ENCODE measurements around the gene HSPA12A.

Gene HSPA12A

DNA sequence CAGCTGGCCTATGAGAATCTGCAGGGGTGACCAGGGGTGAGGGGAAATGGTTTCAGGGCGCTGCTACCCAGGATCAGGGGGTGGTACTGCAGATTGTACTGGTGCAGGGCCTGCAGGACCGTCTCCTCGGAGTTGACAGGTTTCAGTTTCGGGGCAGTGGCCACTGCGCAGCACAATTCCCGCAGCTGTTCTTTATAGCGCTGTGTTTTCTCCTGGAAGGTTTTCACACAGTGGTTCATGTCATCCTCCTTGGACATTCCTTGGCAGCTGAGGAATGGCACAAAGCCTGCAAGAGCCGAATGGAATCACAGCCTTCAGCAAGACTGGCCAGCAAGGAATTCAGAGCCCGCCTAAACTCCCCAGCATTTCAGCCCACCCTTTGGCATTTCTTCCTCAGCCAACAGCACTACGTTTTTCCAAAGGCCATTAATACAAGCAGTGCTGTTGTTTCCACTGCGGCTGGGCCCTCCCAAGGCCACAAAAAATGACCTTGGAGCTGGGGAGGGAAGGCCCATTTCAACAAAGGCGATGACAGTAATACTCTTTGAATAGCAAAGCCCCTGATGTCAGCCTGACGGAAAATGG lies 76.7 kb downstream of the HSPA12A start:
- DNase-seq = no peak

DNA sequence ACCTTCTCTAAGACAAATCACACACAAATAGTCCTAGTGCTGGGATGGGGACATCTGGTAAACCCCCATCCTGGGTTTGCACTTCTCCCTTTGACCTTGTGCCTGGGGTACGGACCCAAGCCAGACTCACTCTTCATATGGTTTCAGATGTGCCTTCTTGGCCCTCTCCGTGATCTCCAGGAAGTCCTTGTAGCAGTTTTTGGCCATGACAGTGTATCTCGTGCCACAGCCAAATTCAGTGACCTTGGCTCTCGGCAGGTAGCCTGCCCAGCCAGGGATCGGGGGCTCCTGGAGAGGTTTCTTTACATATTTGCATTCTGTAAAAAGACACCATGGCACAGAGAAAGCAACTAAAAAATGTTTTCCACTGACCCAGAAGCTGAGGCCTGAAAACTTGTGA lies 77.7 kb downstream of the HSPA12A start:
- no peak for DNase-seq

GRCh38 chr10:116663342-116663741 lies 79.0 kb downstream of the HSPA12A start:
- DNase-seq = no peak

GRCh38 chr10:116660860-116661259 lies 81.5 kb downstream of the HSPA12A start:
- no peak for DNase-seq

DNA sequence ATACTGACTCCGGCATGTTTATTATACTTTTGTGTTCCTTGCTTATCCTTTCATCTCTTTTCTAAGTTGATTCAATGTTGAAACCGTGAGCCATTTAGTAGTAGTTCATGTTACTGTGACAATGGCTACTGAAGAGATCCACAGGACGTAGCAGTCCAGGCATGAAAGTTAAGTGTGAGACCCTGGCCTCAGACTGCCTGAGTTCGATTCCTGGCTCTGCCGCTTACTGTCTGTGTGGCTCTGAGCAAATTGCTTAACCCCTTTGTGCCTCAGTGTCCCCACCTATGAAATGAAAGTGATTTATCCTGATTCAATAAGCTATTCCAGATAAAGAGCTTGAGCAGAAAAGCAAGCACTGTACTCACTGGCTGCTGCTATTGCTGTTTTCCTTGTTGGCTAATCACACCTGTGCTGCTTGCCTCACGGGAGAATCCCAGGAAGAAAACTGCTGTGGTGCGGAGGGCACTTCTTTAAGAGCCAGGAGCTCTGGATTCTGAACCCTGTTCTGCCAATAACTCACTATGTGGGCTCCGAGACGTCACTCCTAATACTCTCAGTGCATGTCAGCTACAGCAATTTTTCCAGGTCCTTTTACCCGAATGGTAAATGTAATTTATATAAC lies 83.2 kb downstream of the HSPA12A start:
- DNase-seq = no peak

DNA sequence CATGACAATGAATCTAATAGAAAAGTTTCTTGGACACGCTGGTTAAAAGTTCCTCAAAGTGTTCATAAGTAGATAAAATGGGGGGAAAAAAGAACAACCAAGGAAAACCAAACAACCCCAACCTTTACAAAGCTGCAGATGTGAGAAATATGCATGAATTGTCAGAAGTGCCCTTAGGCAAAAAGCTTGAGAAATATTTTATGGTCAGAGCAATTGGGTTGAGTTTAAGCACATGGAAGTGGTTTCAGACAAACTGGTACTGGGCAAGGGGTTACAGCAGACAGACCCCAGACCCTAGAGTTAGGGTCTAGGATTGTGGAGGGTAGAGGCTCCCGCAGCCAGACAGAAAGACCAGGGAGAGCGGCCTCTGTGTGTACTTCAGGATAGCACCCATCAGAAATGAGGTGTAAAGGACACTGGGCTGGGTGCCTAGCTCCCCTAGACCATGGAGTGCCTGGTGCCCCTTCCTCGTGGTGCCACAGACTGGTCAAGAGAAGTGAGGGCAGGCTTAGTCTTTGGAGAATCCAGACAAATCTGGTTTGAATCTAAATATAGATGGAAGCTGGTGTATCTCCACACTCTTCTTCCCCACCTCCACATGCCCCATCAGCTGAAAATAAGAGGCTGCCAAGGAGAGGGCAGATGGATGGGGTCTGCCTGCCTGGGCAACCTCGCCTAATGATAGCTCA lies 84.4 kb downstream of the HSPA12A start:
- DNase-seq = no peak

- no peak for DNase-seq
These were observed 86.3 kb downstream of the HSPA12A start for GRCh38 chr10:116656044-116656443.

GRCh38 chr10:116655568-116655967 lies 86.8 kb downstream of the HSPA12A start:
- no peak for DNase-seq

DNA sequence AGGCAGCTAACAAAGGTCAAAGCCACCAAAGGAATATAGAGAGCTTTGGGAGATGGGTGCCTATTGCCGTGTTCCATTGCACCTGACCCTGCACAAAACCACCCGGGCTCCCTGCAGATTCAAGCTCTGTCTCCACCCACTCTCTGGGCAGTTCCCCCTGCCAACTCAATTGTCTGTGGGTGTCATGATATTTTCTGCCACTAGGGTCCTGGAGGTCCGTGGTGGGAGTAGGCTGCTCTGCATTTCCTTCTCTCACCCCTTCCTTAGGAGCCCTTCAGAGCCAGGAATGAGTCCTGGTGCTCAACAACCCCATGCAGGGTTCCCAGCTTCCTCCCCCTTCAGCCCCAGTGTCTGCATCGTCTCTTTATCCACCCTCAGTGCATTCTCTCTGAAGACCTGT lies 87.5 kb downstream of the HSPA12A start:
- DNase-seq = no peak

GRCh38 chr10:116653885-116654284 lies 88.5 kb downstream of the HSPA12A start:
- DNase-seq = no peak

DNA sequence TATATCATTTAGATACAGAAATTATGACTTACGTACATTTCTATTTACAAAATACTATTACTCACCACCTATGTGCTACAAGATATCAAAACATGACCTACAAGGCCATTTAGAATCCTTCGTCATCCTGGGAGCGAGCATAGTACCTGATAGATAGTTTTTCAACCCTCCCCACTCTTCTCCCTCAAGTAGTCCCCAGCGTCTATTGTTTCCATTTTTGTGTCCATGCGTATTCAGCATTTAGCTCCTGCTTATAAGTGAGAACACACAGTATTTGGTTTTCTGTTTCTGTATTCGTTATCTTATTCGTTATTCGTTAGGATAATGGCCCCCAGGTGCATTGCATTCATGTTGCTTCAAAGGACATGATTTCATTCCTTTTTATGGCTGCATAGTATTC lies 93.5 kb downstream of the HSPA12A start:
- no peak for DNase-seq

DNA sequence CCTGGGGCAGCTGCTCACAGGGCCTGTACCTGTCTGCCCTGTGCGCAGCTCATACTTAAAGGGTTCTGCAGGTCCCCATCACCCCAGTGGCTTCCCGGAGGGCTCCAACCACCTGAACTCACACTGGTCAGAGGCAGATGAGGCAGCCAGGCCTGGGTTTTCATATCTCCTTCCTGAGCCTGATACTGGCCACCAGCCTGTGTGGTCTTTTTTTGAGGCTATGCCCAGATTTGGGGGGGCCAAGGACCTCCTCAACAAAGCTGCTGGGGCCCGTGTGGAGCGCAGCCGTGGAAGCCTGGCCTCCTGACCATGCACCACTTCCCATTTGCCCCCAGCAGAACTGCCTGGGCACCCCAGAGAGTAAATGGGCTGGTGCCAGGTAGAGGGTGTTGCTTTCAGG lies 95.9 kb downstream of the HSPA12A start:
- no peak for DNase-seq

DNA sequence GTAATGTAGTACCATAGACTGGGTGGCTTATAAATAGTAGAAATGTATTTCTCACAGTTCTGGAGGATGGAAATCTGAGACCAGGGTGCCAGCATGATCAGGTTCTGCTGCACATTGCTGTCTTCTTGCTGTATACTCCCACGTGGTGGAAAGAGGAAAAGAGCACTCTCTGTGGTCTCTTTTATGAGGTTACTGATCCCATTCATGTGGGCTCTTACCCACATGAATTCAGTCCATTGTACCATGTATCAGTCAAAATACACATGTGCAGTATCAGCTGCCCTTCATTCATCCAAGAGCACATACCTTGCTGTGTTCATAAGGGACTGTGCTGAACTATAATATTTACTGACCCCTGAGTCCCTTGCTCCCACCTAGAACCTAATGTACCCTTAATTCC lies 104.5 kb downstream of the HSPA12A start:
- no peak for DNase-seq

GRCh38 chr10:116636976-116637375 lies 105.4 kb downstream of the HSPA12A start:
- DNase-seq = no peak

DNA sequence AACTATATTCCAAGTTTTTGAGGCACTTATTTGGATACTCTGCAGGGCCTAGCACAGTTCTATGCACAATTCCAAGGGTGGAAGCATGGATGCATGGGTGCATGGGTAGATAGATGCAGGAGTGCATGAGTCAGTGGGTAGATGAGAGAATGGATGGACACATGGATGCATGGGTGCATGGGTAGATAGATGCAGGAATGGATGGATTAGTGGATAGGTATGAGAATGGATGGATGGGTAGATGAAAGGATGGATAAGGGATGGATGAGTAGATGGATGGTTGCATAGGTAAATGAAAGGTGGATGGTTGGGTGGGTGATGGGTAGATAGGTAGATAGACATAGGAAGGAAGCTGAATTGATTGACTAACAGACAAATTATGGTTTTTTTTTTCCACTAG lies 106.0 kb downstream of the HSPA12A start:
- no peak for DNase-seq

- DNase-seq = no peak
These were observed 108.0 kb downstream of the HSPA12A start for GRCh38 chr10:116634126-116634975.

GRCh38 chr10:116633216-116633600 lies 109.2 kb downstream of the HSPA12A start:
- no peak for DNase-seq

DNA sequence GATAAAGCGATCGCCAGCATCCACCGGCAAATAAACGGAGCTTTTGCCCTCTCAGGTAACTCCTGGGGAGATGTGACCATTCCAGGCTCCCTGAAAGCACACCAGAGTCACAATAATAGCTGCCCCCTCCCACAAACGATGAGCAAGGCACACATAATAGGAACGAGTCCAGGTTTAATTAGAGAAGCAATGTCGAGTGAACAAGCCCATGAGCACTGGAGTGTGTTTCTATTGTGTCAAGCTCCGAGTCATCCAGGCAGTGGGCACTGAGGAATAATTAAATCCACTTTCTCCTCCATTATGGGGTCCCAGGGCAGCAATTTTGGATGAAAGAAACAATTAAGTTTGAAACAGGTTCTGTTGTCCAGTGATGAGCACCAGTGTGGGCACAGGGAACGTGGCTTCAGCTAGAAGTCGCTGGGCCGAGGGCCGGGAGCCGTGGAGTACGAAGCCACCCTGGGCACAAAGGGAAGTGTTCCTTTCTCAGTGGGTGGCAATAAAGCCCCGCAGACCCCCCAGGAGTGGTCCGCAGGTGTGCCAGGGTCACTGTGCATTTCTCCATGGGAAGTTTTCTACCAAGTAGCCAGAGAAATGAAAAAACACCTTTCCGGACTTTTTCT lies 109.7 kb downstream of the HSPA12A start:
- no peak for DNase-seq

GRCh38 chr10:116631871-116632295 lies 110.5 kb downstream of the HSPA12A start:
- no peak for DNase-seq

DNA sequence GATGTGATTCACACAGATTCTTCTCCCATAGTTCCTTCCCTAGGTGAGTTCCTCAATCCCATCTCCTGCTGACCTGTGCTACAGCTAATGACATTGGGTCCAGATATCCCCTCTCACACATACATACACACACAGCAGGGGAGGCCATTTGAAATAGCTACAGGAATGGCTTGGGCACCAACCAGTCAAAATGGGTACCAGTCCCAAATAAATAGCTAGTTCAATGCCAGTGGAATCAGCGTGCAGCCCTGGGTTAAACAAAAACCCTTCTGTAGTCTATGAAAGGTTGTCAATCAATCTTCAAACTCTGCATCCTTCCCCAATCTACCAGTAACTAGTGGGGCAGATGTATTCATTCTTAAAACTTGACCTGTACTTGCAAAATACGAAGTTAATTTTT lies 112.3 kb downstream of the HSPA12A start:
- no peak for DNase-seq

GRCh38 chr10:116629340-116629739 lies 113.0 kb downstream of the HSPA12A start:
- DNase-seq = no peak

DNA sequence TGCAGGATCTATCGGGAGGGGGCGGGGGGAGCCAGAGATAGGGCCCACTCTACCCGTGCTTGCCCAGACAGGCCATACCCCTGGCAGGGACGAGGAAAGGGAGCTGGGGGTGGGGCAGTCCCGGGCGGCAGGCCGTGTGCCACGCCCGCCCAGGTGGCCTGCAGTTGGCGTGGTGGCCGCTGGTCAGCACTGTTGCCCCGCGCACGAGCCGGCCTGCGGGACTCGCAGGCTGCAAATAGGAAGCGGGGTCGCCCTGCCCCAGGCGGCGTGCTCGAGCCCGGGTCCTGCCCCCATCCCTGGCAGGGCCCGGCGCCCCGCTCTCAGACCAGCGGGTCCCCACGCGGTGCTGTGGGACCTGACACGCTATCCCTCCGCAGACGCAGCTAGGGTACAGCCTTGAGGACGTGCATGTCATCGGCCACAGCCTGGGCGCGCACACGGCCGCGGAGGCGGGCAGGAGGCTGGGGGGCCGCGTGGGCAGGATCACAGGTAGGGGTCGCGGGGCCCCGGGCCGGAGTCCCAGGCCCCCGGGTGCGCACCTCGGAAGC lies 114.9 kb downstream of the HSPA12A start:
- DNase-seq = no peak

GRCh38 chr10:116626815-116627214 lies 115.6 kb downstream of the HSPA12A start:
- DNase-seq = no peak
